Hepatocyte (in vitro differentiated cells): ENCODE results near the gene NT5C.

Source experiments
- CTCF ChIP-seq: fragments of 200-600 bp; sonication (generic); IDR thresholded peaks from 2 replicates; pipeline ENCODE4 v1.5.1; 2016; ENCODE audit warnings: antibody characterized with exemption, mild to moderate bottlenecking; ENCODE audit not compliant: poor library complexity
- EZH2phosphoT487 ChIP-seq: fragments of 200-600 bp; sonication (generic); IDR thresholded peaks from one replicate; pipeline ENCODE4 v1.6.1; 2018; ENCODE audit warnings: antibody characterized with exemption, mild to moderate bottlenecking, low read depth, moderate library complexity; ENCODE audit not compliant: unreplicated experiment, severe bottlenecking

GRCh38 chr17:75130632-75131277 lies 787 bp downstream of the NT5C start:
- TF ChIP-seq EZH2phosphoT487 (no peak), CTCF (peak; percentile 64)
